Neural progenitor cell (in vitro differentiated cells): Measurements from ENCODE around the gene RAD51B.

Source experiments
- CTCF ChIP-seq: fragments of 200-600 bp; sonication (generic); IDR thresholded peaks from 2 replicates; pipeline ENCODE4 v1.5.1; 2017; ENCODE audit warnings: antibody characterized with exemption, mild to moderate bottlenecking
- EZH2 ChIP-seq: fragments of 200-600 bp; sonication (generic); IDR thresholded peaks from 2 replicates; pipeline ENCODE4 v1.6.1; 2017; ENCODE audit warnings: antibody characterized with exemption, mild to moderate bottlenecking, moderate library complexity
- EZH2phosphoT487 ChIP-seq: fragments of 200-600 bp; sonication (generic); IDR thresholded peaks from 2 replicates; pipeline ENCODE4 v1.6.1; 2017; ENCODE audit warnings: antibody characterized with exemption

GRCh38 chr14:68688872-68689371 is 869.3 kb downstream of the RAD51B start:
- TF ChIP-seq CTCF, result peak; percentile 7
- no peak for TF ChIP-seq EZH2phosphoT487
- no peak for TF ChIP-seq EZH2
